HG03135 (cell line): ENCODE data around the gene IFTAP.

Experiments
- ATAC-seq: cut with Tn5 transposase; IDR thresholded peaks from one replicate; pipeline ENCODE4 v1.9.1; 2021; ENCODE audit warnings: mild to moderate bottlenecking, moderate library complexity; ENCODE audit not compliant: unreplicated experiment

The IFTAP gene

GRCh38 chr11:36596880-36597279 lies 2.6 kb downstream of the IFTAP start:
- no peak for ATAC-seq

GRCh38 chr11:36598051-36598450 lies 3.7 kb downstream of the IFTAP start, which contains the start of gene RAG2:
Gene RAG2, minus strand, starts transcription at chr11:36598236. Its CDS starts 4,068 bp downstream, at chr11:36594168.
- no peak for ATAC-seq

GRCh38 chr11:36600180-36600579 lies 5.9 kb downstream of the IFTAP start:
- no peak for ATAC-seq

GRCh38 chr11:36601155-36601554 lies 6.9 kb downstream of the IFTAP start:
- ATAC-seq, result no peak

- ATAC-seq, result no peak
These were observed 7.8 kb downstream of the IFTAP start for GRCh38 chr11:36602135-36602534.

GRCh38 chr11:36605221-36606216 lies 11.2 kb downstream of the IFTAP start:
- peak; percentile 74 for ATAC-seq

- no peak for ATAC-seq
These were observed 14.3 kb downstream of the IFTAP start for GRCh38 chr11:36608491-36609199.

GRCh38 chr11:36609383-36609782 lies 15.1 kb downstream of the IFTAP start:
- no peak for ATAC-seq

- ATAC-seq, result no peak
These were observed 21.5 kb downstream of the IFTAP start for GRCh38 chr11:36615826-36616225.

GRCh38 chr11:36617543-36618362 lies 23.5 kb downstream of the IFTAP start:
- ATAC-seq, result no peak

GRCh38 chr11:36618363-36619047 lies 24.2 kb downstream of the IFTAP start:
- no peak for ATAC-seq

GRCh38 chr11:36619502-36619901 lies 25.2 kb downstream of the IFTAP start:
- no peak for ATAC-seq

- no peak for ATAC-seq
These were observed 25.9 kb downstream of the IFTAP start for GRCh38 chr11:36620246-36620645.

- no peak for ATAC-seq
These were observed 28.3 kb downstream of the IFTAP start for GRCh38 chr11:36622431-36623136.

GRCh38 chr11:36623494-36623893 lies 29.2 kb downstream of the IFTAP start:
- no peak for ATAC-seq

- ATAC-seq, result no peak
These were observed 32.7 kb downstream of the IFTAP start for GRCh38 chr11:36627006-36627405.

- ATAC-seq, result no peak
These were observed 33.2 kb downstream of the IFTAP start for GRCh38 chr11:36627471-36627870.

GRCh38 chr11:36628141-36628540 lies 33.8 kb downstream of the IFTAP start:
- ATAC-seq, result no peak

GRCh38 chr11:36628765-36629244 lies 34.5 kb downstream of the IFTAP start:
- no peak for ATAC-seq

- ATAC-seq, result peak; percentile 77
These were observed 37.5 kb downstream of the IFTAP start for GRCh38 chr11:36631774-36632173.
